Smooth muscle cell (in vitro differentiated cells): Measurements from ENCODE around the gene NOC4L. TPM values are rescaled to one million over a fixed set of nuclear protein-coding genes. Genes with fewer than 3 reads are reported as not detected.

Experiments
- DNase-seq: peaks from one replicate; lab custom pipeline; 2025; ENCODE audit not compliant: unreplicated experiment; lab: John Stamatoyannopoulos, UW
- H2AFZ ChIP-seq: fragments of 200-600 bp; sonication (generic); 2 replicates; pipeline ENCODE4 v1.6.0; 2016; ENCODE audit warnings: antibody characterized with exemption, low read depth, mild to moderate bottlenecking
- H3F3A ChIP-seq: fragments of 200-600 bp; sonication (generic); 2 replicates; pipeline ENCODE4 v1.6.0; 2017; ENCODE audit warnings: antibody characterized with exemption, low read depth
- H3K27ac ChIP-seq: fragments of 200-600 bp; sonication (generic); 2 replicates; pipeline ENCODE4 v1.5.1; 2016; ENCODE audit warnings: low read depth, mild to moderate bottlenecking
- H3K27me3 ChIP-seq: fragments of 200-600 bp; sonication (generic); 2 replicates; pipeline ENCODE4 v1.6.1; 2016; ENCODE audit warnings: low read depth, mild to moderate bottlenecking
- H3K36me3 ChIP-seq: fragments of 200-600 bp; sonication (generic); 2 replicates; pipeline ENCODE4 v1.5.1; 2016; ENCODE audit warnings: low read depth
- H3K4me1 ChIP-seq: fragments of 200-600 bp; sonication (generic); 2 replicates; pipeline ENCODE4 v1.5.1; 2016; ENCODE audit warnings: low read depth
- H3K4me2 ChIP-seq: fragments of 200-600 bp; sonication (generic); 2 replicates; pipeline ENCODE4 v1.6.0; 2016; ENCODE audit warnings: mild to moderate bottlenecking
- H3K4me3 ChIP-seq: fragments of 200-600 bp; sonication (generic); 2 replicates; pipeline ENCODE4 v1.5.1; 2016; ENCODE audit warnings: mild to moderate bottlenecking
- H3K79me2 ChIP-seq: fragments of 200-600 bp; sonication (generic); 2 replicates; pipeline ENCODE4 v1.6.0; 2016; ENCODE audit warnings: low read depth, mild to moderate bottlenecking
- H3K9ac ChIP-seq: fragments of 200-600 bp; sonication (generic); 2 replicates; pipeline ENCODE4 v1.6.0; 2016; ENCODE audit warnings: low read depth
- H3K9me3 ChIP-seq: fragments of 200-600 bp; sonication (generic); replicated peaks from 2 replicates; pipeline ENCODE4 v1.5.1; 2016; ENCODE audit warnings: low read depth
- H4K20me1 ChIP-seq: fragments of 200-600 bp; sonication (generic); 2 replicates; pipeline ENCODE4 v1.6.0; 2016; ENCODE audit warnings: low read depth
- CTCF ChIP-seq: fragments of 200-600 bp; sonication (generic); IDR thresholded peaks from 2 replicates; pipeline ENCODE4 v1.5.1; 2017; ENCODE audit warnings: borderline replicate concordance, mild to moderate bottlenecking, antibody characterized with exemption; ENCODE audit not compliant: insufficient read depth, poor library complexity, severe bottlenecking
- WGBS: methylation state at CpG from one replicate; pipeline ENCODE4 v1.1.7; 2016; ENCODE audit warnings: low lambda C conversion rate; 5-methylcytosine and 5-hydroxymethylcytosine counted together
- polyA plus RNA-seq: library from polyadenylated mRNA; unstranded; fragments of >200 nt; fragmentation: Nextera tagmentation; extraction: Ambion mirVana; gene quantifications from 2 replicates; pipeline ENCODE4 v1.2.1, GENCODE V29; 2016
- total RNA-seq: library from RNA; depleted of rRNA; stranded (reverse); fragments of >200 nt; gene quantifications from 2 replicates; pipeline ENCODE4 v1.2.3, GENCODE V29; 2014

Gene NOC4L
- total and polyA plus RNA-seq, 2 experiments from 2014 or later, result 9.8 to 39.9 TPM

- H3K9ac ChIP-seq, result no peak overlapping the region
- no peak overlapping the region for H3K4me2 ChIP-seq
- no peaks in the 10 kb centered on the region for H3K27me3 ChIP-seq
- no peaks in the 10 kb centered on the region for H3K4me1 ChIP-seq
- no peaks in the 10 kb centered on the region for H4K20me1 ChIP-seq
- H3K36me3 ChIP-seq, result no peaks in the 10 kb centered on the region
- no peak overlapping the region for H2AFZ ChIP-seq
- no peak overlapping the region for H3K27ac ChIP-seq
- H3K79me2 ChIP-seq, result no peaks in the 10 kb centered on the region
- no peak overlapping the region for H3K4me3 ChIP-seq
- 82% methylated on average over 26 of the region's 26 CpGs for WGBS
- DNase-seq, result no peak
- no peak for TF ChIP-seq CTCF
- no peaks in the 10 kb centered on the region for H3F3A ChIP-seq
- H3K9me3 ChIP-seq, result no peaks in the 10 kb centered on the region
Observed at GRCh38 chr12:132163041-132163910, 19.0 kb downstream of the NOC4L start.

- Histone ChIP-seq H3K36me3 (no peaks in the 10 kb centered on the region), H3K4me1 (no peaks in the 10 kb centered on the region), H3K79me2 (no peaks in the 10 kb centered on the region), H4K20me1 (no peaks in the 10 kb centered on the region), H3K4me2 (no peak overlapping the region), H3K27ac (no peak overlapping the region), H2AFZ (no peak overlapping the region), H3K9me3 (no peaks in the 10 kb centered on the region), H3K9ac (no peak overlapping the region), H3F3A (no peaks in the 10 kb centered on the region), H3K27me3 (no peaks in the 10 kb centered on the region), H3K4me3 (no peak overlapping the region)
- no peak for DNase-seq
- TF ChIP-seq CTCF, result peak; percentile 11
- 78% methylated on average over 11 of the region's 11 CpGs for WGBS
Observed at GRCh38 chr12:132163911-132164288, 19.6 kb downstream of the NOC4L start.

GRCh38 chr12:132164426-132164825 lies 20.2 kb downstream of the NOC4L start:
- no peaks in the 10 kb centered on the region for H3F3A ChIP-seq
- H4K20me1 ChIP-seq, result no peaks in the 10 kb centered on the region
- no peaks in the 10 kb centered on the region for H3K36me3 ChIP-seq
- no peak for TF ChIP-seq CTCF
- H3K27me3 ChIP-seq, result no peaks in the 10 kb centered on the region
- no peaks in the 10 kb centered on the region for H3K79me2 ChIP-seq
- no peak overlapping the region for H3K4me3 ChIP-seq
- no peak for DNase-seq
- H3K27ac ChIP-seq, result no peak overlapping the region
- no peak overlapping the region for H3K9ac ChIP-seq
- no peak overlapping the region for H3K4me2 ChIP-seq
- H3K4me1 ChIP-seq, result no peaks in the 10 kb centered on the region
- H2AFZ ChIP-seq, result no peak overlapping the region
- 94% methylated on average over 7 of the region's 7 CpGs for WGBS
- H3K9me3 ChIP-seq, result no peaks in the 10 kb centered on the region

- TF ChIP-seq CTCF, result no peak
- no peaks in the 10 kb centered on the region for H3F3A ChIP-seq
- 98% methylated on average over 6 of the region's 6 CpGs for WGBS
- H3K4me1 ChIP-seq, result no peaks in the 10 kb centered on the region
- H3K9me3 ChIP-seq, result no peaks in the 10 kb centered on the region
- no peaks in the 10 kb centered on the region for H3K79me2 ChIP-seq
- H3K36me3 ChIP-seq, result no peaks in the 10 kb centered on the region
- no peak overlapping the region for H3K4me2 ChIP-seq
- no peak overlapping the region for H3K4me3 ChIP-seq
- H2AFZ ChIP-seq, result no peak overlapping the region
- no peak overlapping the region for H3K27ac ChIP-seq
- H3K27me3 ChIP-seq, result peaks cover 6% of the 10 kb centered on the region
- no peak for DNase-seq
- no peak overlapping the region for H3K9ac ChIP-seq
- no peaks in the 10 kb centered on the region for H4K20me1 ChIP-seq
Observed at GRCh38 chr12:132165584-132165983, 21.3 kb downstream of the NOC4L start.
